ENCODE measurements around the gene AFP.

AFP gene

GRCh38 chr4:73470728-73471127 is 34.7 kb downstream of the AFP start:
- no peak for DNase-seq

- DNase-seq, result no peak
Measured at GRCh38 chr4:73477176-73477575, 41.2 kb downstream of the AFP start.

GRCh38 chr4:73479323-73479722 is 43.3 kb downstream of the AFP start:
- no peak for DNase-seq

- no peak for DNase-seq
Measured at GRCh38 chr4:73481358-73481757, 45.3 kb downstream of the AFP start, which contains the start of gene AFM. AFM (plus strand) TSS chr4:73481745; CDS start chr4:73481776, 31 bp downstream.

GRCh38 chr4:73485085-73485484 is 49.1 kb downstream of the AFP start:
- DNase-seq, result no peak

GRCh38 chr4:73485596-73485995 is 49.6 kb downstream of the AFP start:
- DNase-seq, result no peak

GRCh38 chr4:73486497-73486896 is 50.5 kb downstream of the AFP start:
- no peak for DNase-seq

GRCh38 chr4:73487233-73487632 is 51.2 kb downstream of the AFP start:
- DNase-seq, result no peak

GRCh38 chr4:73499996-73500765 is 64.2 kb downstream of the AFP start:
- no peak for DNase-seq

- no peak for DNase-seq
Measured at GRCh38 chr4:73501664-73502265, 65.7 kb downstream of the AFP start.

- no peak for DNase-seq
Measured at GRCh38 chr4:73505567-73505966, 69.5 kb downstream of the AFP start.
